GM19455 (cell line): ENCODE results near the gene ODF2L.

Source experiments
- ATAC-seq: cut with Tn5 transposase; IDR thresholded peaks from one replicate; pipeline ENCODE4 v1.9.1; 2021; ENCODE audit not compliant: unreplicated experiment

Gene ODF2L

DNA sequence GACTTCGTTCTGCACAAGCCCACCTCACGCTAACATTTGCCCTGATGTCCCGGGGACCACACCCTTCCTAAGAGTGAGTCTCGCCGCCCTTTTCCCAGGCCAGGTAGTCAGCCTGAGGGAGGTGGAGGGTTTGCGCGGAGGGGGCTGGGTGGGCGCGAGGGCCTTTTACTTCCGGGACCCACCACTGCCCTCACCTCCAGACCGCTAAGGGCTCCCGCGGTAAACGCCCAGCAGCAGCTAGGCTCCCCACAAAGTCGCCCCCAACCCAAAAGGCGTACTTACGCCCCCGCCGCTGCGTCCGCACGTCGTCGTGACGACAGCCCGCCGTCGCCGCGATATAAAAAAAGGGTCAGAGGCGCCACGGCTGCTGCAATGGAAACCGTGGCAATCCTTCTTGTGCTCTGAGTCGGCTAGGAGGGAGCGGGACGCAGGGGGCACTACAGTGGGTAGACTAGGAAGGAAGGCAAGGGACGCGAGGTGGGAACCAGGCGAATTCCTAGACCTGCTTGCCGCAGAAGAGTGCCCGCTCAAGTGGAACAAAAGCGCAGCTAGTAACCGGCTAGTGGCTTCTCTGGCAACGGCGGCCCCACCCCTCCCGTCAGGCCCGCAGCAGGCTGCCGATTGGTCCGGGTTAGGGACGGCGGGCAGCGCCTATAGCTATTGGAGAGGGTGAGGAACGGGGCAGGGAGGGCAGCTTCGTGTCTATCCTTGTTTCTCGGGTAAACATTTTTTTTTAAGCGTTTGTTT, at the start of gene ODF2L:
Gene ODF2L, minus strand, starts transcription at position 573 of the 747 bp plus-strand sequence. CDS start 9,296 bp downstream, outside the sequence.
- ATAC-seq, result peak; percentile 100

DNA sequence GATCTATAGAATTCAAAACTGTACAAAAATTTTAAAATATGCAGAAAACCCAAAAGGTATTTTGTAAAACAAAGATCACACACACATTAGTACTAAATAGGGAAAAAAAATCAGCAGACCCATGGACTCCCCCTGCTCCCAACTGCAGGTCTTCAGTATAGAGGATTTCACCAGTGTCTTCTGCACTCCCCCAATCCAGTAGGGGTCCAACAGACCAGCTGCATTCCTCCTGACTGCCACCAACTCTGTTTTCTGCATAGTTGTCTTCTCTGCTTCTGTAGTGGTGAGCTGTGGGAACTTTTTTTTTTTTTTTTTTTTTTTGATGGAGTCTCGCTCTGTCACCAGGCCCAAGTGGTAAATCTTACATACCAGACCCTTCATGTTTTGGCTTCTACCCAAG, 49.8 kb upstream of the ODF2L start:
- no peak for ATAC-seq

GRCh38 chr1:86441997-86442396, 45.9 kb upstream of the ODF2L start:
- no peak for ATAC-seq

GRCh38 chr1:86441581-86441980, 45.5 kb upstream of the ODF2L start:
- ATAC-seq, result no peak

GRCh38 chr1:86436041-86436440, 39.9 kb upstream of the ODF2L start:
- no peak for ATAC-seq

GRCh38 chr1:86435327-86435726, 39.2 kb upstream of the ODF2L start:
- no peak for ATAC-seq

DNA sequence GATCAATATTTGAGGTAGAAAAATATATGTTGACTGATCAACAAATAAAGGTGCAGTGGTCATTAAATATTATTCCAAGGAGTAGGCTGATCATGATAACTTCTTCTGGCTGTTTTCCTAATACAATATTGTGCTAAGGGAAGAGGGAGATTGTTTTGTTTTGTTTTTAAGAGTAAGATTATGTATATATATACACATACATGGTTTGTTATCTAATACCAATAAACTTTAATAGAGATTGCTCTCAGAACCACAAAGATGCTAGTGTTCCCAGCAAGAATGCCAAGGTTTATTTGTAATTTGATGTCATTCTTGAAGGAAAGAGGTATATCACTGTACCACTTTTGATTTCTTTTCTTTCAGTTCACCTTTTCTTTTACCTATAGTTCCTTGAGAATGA, 37.9 kb upstream of the ODF2L start:
- no peak for ATAC-seq

DNA sequence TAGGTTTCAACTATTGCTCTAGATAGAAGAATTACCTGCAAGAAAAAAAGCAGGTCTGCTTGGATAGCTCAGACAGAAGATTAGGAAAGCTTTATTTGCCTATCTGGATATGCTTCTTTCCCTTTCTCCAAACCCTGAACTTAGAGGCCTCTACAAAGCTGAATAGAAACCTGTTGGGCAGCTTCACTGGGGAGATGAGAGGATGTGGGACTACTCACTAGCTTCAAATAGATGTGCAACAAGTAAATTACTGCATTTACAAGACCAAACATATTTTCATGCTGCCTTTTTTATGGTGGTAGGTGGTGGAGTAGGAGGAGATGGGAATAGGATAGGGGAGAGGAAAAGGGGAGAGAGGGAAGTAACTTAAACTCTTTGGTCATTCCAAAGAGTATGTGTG, 34.3 kb upstream of the ODF2L start:
- ATAC-seq, result no peak

GRCh38 chr1:86429835-86430234, 33.7 kb upstream of the ODF2L start:
- no peak for ATAC-seq

DNA sequence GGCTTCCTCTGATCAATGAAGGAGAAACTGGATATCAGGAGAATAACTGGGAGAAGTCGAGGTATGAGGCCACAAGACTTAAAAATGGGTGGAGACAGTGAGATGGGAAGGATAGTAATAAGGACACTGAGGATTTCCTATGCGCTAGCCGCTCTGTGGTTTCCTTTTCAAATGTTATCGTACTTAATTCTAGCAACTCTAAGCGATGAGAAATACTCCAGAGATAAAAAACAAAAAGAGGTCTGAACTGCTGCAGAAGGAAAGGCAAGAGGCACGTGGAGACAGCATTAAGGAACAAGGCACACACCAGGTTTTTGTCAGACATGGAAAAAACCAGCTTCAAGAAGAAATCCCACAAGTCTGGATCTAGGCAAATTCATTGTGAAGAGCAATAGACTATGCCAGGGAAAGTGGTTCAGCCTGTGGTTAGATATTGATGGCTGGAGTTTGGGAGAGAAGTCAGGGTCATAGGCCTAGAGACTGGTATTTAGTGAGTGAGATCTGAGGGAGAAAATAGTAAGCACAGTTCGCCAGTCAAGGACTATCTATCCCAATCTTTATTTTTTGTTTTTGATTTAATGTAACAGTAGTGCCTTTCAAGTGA, 33.1 kb upstream of the ODF2L start:
- no peak for ATAC-seq

DNA sequence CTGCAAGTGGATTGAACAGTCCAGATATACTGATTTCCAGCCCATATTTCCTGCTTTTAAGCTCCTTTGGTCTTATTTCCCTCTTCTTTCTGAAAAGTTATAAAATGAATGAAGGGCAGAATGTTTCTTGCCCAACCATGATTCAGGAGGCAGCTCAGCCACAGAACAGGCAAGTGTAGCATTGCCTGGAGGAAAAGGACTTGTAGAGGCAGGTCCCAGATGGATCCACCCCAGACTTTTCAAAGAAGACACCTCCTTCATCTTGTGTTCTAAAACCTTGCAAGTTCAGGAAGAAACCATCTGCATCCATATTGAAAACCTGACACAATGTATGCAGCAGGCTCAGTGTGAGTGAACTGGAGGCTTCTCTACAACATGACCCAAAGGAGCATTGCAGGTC, 27.8 kb upstream of the ODF2L start, which contains the start of gene CLCA2:
Gene CLCA2, plus strand, starts transcription at position 299 of the 400 bp plus-strand sequence. Its CDS starts 77 bp downstream, at position 376.
- ATAC-seq, result no peak

- ATAC-seq, result no peak
These were observed 27.4 kb upstream of the ODF2L start for GRCh38 chr1:86423473-86423872.

- ATAC-seq, result no peak
These were observed 25.6 kb upstream of the ODF2L start for GRCh38 chr1:86421601-86422280.

GRCh38 chr1:86419277-86419903, 23.3 kb upstream of the ODF2L start:
- peak; percentile 86 for ATAC-seq

- ATAC-seq, result no peak
These were observed 20.2 kb upstream of the ODF2L start for GRCh38 chr1:86416343-86416742.

DNA sequence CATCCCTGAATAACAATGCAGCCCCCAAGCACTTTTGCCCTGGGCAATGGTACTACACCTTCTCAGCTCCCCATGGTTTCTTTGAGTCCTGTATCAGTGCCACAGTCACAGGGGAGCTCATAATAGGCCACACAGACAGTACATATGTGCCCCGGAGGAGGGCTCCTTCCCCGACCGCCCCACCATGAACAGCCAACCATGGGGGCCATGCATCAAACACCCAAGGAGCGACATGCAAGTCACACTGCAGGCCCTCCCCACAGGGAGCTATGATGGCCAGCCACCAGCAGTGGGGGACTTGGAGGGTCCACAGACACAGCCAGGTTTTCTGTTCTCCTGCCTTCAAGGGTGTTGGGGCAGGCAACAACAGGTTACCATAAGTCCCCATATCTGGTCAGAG, 14.8 kb upstream of the ODF2L start:
- ATAC-seq, result no peak

DNA sequence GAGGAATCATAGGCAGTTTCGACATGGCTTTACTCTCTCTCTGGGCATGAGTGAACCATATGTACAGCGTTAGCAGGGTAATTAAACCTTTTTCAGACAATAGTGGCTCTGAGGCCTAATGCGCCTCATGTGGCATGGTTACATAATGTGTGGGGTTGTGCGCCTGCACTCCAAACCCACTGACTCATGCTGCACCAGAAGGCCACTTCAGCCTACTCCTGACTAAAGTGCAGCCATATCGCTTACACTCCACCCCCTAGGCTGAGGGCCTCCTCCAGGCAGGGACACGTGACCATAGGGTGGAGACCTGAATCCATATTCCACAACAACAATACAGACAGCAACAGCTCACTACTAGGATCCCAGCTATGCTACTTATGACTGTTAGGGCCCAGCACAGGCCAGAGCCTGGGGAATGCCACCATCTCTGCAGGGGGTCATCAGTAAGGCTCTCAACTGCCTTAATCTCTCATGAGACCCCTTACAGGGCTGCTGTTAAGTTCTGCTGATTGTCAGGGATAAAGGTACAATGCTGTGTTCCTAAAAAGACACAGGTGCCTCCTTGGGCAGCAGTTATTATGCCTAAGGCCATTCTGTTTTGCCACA, 13.4 kb upstream of the ODF2L start:
- no peak for ATAC-seq

- ATAC-seq, result peak; percentile 38
These were observed 371 bp upstream of the ODF2L start for GRCh38 chr1:86396498-86396890.

DNA sequence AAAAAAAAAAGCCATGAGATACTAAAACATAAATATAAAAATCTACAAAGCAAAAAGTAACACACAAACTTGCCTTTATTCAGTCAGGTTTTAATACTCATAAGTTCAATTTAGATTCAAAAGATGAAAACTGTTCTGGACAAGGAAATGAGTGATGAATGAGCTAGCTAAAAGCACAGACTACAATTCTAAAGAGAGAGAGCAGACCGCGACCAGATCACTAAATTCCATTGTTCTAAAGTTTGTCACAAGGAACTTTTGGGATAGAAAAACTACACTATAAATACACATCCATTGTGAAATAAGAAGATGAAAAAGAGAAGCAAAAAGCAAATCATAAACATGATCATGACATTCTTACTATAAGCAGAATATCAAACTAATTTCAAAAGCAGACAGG, 1.7 kb downstream of the ODF2L start:
- ATAC-seq, result no peak

GRCh38 chr1:86389307-86389706, 6.8 kb downstream of the ODF2L start:
- ATAC-seq, result peak; percentile 77

GRCh38 chr1:86388777-86389176, 7.3 kb downstream of the ODF2L start:
- ATAC-seq, result no peak
